HEK293 (cell line): ENCODE measurements around the gene CMTM4.

Experiments
- CTCF ChIA-PET: fragments of 350-600 bp; formaldehyde crosslinking; extraction: SDS; loops from one replicate; lab custom pipeline; 2021; ENCODE audit warnings: antibody characterized with exemption; lab: Yijun Ruan, JAX
- POLR2A ChIA-PET: fragments of 300-600 bp; formaldehyde crosslinking; extraction: SDS; loops from one replicate; lab custom pipeline; 2020; ENCODE audit warnings: antibody characterized with exemption, inconsistent platforms; lab: Yijun Ruan, JAX
- H3K27ac ChIP-seq: fragments of 200-500 bp; sonication (Bioruptor generic); 2 replicates; pipeline ENCODE4 v1.5.1; 2014; ENCODE audit warnings: low read depth, low read length, control low read depth, inconsistent platforms; ENCODE audit errors: extremely low read depth
- H3K36me3 ChIP-seq, 2 experiments: fragments of 200-500 bp in 1 of 2; sonication (Bioruptor generic) in 1 of 2; 1 replicate in 1 of 2; 2 replicates in 1 of 2; pipeline ENCODE4 v1.5.1; 2014 to 2017; ENCODE audit warnings: inconsistent platforms in 2 of 2, low read length in 2 of 2; ENCODE audit not compliant: control insufficient read depth in 2 of 2, insufficient read depth in 1 of 2
- H3K4me1 ChIP-seq: fragments of 200-500 bp; sonication (Bioruptor generic); 2 replicates; pipeline ENCODE4 v1.5.1; 2014; ENCODE audit warnings: mild to moderate bottlenecking, low read length, inconsistent platforms; ENCODE audit not compliant: control insufficient read depth, insufficient read depth
- H3K4me3 ChIP-seq: 2 replicates; pipeline ENCODE4 v1.5.1; 2011; ENCODE audit warnings: low read depth, mild to moderate bottlenecking, control low read depth, low read length, moderate library complexity
- H3K9me3 ChIP-seq: fragments of 200-500 bp; sonication (Bioruptor generic); 2 replicates; pipeline ENCODE4 v1.5.1; 2014; ENCODE audit warnings: low read depth, low read length, inconsistent platforms; ENCODE audit not compliant: control insufficient read depth, insufficient read depth
- CTCF ChIP-seq: fragments of 450-650 bp; formaldehyde crosslinking; IDR thresholded peaks from 2 replicates; pipeline ENCODE4 v1.5.1; 2016; ENCODE audit warnings: missing biosample characterization, missing genetic modification characterization
- KLF7 ChIP-seq: fragments of 450-650 bp; formaldehyde crosslinking; IDR thresholded peaks from 2 replicates; pipeline ENCODE4 v1.5.1; 2016; ENCODE audit warnings: missing biosample characterization, missing genetic modification characterization, borderline replicate concordance
- ZBTB17 ChIP-seq: fragments of 450-650 bp; formaldehyde crosslinking; IDR thresholded peaks from 2 replicates; pipeline ENCODE4 v1.5.1; 2016; ENCODE audit warnings: missing biosample characterization, missing genetic modification characterization
- ZFP3 ChIP-seq: fragments of 450-650 bp; formaldehyde crosslinking; IDR thresholded peaks from 2 replicates; pipeline ENCODE4 v1.5.1; 2016; ENCODE audit warnings: low read depth, missing biosample characterization, missing genetic modification characterization
- ZFP69B ChIP-seq: fragments of 450-650 bp; formaldehyde crosslinking; IDR thresholded peaks from 2 replicates; pipeline ENCODE4 v1.5.1; 2016; ENCODE audit warnings: missing biosample characterization, missing genetic modification characterization
- ZNF121 ChIP-seq: fragments of 450-650 bp; formaldehyde crosslinking; IDR thresholded peaks from 2 replicates; pipeline ENCODE4 v1.5.1; 2016; ENCODE audit warnings: missing biosample characterization, missing genetic modification characterization
- ZNF133 ChIP-seq: fragments of 450-650 bp; formaldehyde crosslinking; IDR thresholded peaks from 2 replicates; pipeline ENCODE4 v1.5.1; 2016; ENCODE audit warnings: missing biosample characterization, missing genetic modification characterization
- ZNF214 ChIP-seq: fragments of 450-650 bp; formaldehyde crosslinking; IDR thresholded peaks from 2 replicates; pipeline ENCODE4 v1.5.1; 2017; ENCODE audit warnings: missing biosample characterization, mild to moderate bottlenecking, missing genetic modification characterization, borderline replicate concordance
- ZNF221 ChIP-seq: fragments of 450-650 bp; formaldehyde crosslinking; IDR thresholded peaks from 2 replicates; pipeline ENCODE4 v1.5.1; 2017; ENCODE audit warnings: missing biosample characterization, missing genetic modification characterization, borderline replicate concordance
- ZNF248 ChIP-seq: fragments of 450-650 bp; formaldehyde crosslinking; IDR thresholded peaks from 2 replicates; pipeline ENCODE4 v1.5.1; 2017; ENCODE audit warnings: missing biosample characterization, missing genetic modification characterization
- ZNF501 ChIP-seq: fragments of 450-650 bp; formaldehyde crosslinking; IDR thresholded peaks from 2 replicates; pipeline ENCODE4 v1.5.1; 2016; ENCODE audit warnings: missing biosample characterization, missing genetic modification characterization
- ZNF544 ChIP-seq: fragments of 450-650 bp; formaldehyde crosslinking; IDR thresholded peaks from 2 replicates; pipeline ENCODE4 v1.5.0; 2017; ENCODE audit warnings: missing biosample characterization, missing genetic modification characterization
- ZNF571 ChIP-seq: fragments of 450-650 bp; formaldehyde crosslinking; IDR thresholded peaks from 2 replicates; pipeline ENCODE4 v1.5.0; 2017; ENCODE audit warnings: missing biosample characterization, missing genetic modification characterization
- ZNF701 ChIP-seq: fragments of 450-650 bp; formaldehyde crosslinking; IDR thresholded peaks from 2 replicates; pipeline ENCODE4 v1.5.1; 2016; ENCODE audit warnings: missing biosample characterization, missing genetic modification characterization
- TF ChIP-seq, protein P1 (sequence below): fragments of 450-650 bp; formaldehyde crosslinking; IDR thresholded peaks from 2 replicates; pipeline ENCODE4 v1.5.1; 2016; ENCODE audit warnings: missing biosample characterization, missing genetic modification characterization
- TF ChIP-seq, protein P2 (sequence below): fragments of 450-650 bp; formaldehyde crosslinking; IDR thresholded peaks from 2 replicates; pipeline ENCODE4 v1.5.1; 2016; ENCODE audit warnings: missing biosample characterization, missing genetic modification characterization, borderline replicate concordance
- TF ChIP-seq, protein P3 (sequence below): fragments of 450-650 bp; formaldehyde crosslinking; IDR thresholded peaks from 2 replicates; pipeline ENCODE4 v1.5.1; 2016; ENCODE audit warnings: missing biosample characterization, missing genetic modification characterization
- TF ChIP-seq, protein P4 (sequence below): fragments of 450-650 bp; formaldehyde crosslinking; IDR thresholded peaks from 2 replicates; pipeline ENCODE4 v1.5.1; 2016; ENCODE audit warnings: missing biosample characterization, missing genetic modification characterization

The CMTM4 gene

GRCh38 chr16:66681676-66682075 is 14.9 kb downstream of the CMTM4 start:
- POLR2A ChIA-PET = interaction anchor here (0.6 kb wide), 1 partner anchor 49 kb away, joined by 3 read pairs; no protein-coding TSS in a partner anchor
- H3K4me1 ChIP-seq = no peaks in the 10 kb centered on the region
- no peaks in the 10 kb centered on the region for H3K9me3 ChIP-seq
- H3K27ac ChIP-seq = no peak overlapping the region
- no peak overlapping the region for H3K4me3 ChIP-seq
- CTCF ChIA-PET = no interaction called here
- peaks cover 0 to 9% of the 10 kb centered on the region in 2 experiments; a peak in 2 of 3 replicates for H3K36me3 ChIP-seq
- TF ChIP-seq ZNF221 (tag by site-specific recombination) (no peak), ZNF571 (tag by site-specific recombination) (no peak), ZNF701 (tag by site-specific recombination) (no peak), ZBTB17 (tag by site-specific recombination) (no peak), ZNF121 (tag by site-specific recombination) (no peak), ZNF133 (tag by site-specific recombination) (no peak), ZNF248 (tag by site-specific recombination) (no peak), ZFP69B (tag by site-specific recombination) (no peak), KLF7 (no peak)
- TF ChIP-seq, protein P1, sequence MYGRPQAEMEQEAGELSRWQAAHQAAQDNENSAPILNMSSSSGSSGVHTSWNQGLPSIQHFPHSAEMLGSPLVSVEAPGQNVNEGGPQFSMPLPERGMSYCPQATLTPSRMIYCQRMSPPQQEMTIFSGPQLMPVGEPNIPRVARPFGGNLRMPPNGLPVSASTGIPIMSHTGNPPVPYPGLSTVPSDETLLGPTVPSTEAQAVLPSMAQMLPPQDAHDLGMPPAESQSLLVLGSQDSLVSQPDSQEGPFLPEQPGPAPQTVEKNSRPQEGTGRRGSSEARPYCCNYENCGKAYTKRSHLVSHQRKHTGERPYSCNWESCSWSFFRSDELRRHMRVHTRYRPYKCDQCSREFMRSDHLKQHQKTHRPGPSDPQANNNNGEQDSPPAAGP (tag by site-specific recombination) = no peak
- TF ChIP-seq, protein P2, sequence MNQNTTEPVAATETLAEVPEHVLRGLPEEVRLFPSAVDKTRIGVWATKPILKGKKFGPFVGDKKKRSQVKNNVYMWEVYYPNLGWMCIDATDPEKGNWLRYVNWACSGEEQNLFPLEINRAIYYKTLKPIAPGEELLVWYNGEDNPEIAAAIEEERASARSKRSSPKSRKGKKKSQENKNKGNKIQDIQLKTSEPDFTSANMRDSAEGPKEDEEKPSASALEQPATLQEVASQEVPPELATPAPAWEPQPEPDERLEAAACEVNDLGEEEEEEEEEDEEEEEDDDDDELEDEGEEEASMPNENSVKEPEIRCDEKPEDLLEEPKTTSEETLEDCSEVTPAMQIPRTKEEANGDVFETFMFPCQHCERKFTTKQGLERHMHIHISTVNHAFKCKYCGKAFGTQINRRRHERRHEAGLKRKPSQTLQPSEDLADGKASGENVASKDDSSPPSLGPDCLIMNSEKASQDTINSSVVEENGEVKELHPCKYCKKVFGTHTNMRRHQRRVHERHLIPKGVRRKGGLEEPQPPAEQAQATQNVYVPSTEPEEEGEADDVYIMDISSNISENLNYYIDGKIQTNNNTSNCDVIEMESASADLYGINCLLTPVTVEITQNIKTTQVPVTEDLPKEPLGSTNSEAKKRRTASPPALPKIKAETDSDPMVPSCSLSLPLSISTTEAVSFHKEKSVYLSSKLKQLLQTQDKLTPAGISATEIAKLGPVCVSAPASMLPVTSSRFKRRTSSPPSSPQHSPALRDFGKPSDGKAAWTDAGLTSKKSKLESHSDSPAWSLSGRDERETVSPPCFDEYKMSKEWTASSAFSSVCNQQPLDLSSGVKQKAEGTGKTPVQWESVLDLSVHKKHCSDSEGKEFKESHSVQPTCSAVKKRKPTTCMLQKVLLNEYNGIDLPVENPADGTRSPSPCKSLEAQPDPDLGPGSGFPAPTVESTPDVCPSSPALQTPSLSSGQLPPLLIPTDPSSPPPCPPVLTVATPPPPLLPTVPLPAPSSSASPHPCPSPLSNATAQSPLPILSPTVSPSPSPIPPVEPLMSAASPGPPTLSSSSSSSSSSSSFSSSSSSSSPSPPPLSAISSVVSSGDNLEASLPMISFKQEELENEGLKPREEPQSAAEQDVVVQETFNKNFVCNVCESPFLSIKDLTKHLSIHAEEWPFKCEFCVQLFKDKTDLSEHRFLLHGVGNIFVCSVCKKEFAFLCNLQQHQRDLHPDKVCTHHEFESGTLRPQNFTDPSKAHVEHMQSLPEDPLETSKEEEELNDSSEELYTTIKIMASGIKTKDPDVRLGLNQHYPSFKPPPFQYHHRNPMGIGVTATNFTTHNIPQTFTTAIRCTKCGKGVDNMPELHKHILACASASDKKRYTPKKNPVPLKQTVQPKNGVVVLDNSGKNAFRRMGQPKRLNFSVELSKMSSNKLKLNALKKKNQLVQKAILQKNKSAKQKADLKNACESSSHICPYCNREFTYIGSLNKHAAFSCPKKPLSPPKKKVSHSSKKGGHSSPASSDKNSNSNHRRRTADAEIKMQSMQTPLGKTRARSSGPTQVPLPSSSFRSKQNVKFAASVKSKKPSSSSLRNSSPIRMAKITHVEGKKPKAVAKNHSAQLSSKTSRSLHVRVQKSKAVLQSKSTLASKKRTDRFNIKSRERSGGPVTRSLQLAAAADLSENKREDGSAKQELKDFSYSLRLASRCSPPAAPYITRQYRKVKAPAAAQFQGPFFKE (tag by site-specific recombination) = no peak
- TF ChIP-seq, protein P3, sequence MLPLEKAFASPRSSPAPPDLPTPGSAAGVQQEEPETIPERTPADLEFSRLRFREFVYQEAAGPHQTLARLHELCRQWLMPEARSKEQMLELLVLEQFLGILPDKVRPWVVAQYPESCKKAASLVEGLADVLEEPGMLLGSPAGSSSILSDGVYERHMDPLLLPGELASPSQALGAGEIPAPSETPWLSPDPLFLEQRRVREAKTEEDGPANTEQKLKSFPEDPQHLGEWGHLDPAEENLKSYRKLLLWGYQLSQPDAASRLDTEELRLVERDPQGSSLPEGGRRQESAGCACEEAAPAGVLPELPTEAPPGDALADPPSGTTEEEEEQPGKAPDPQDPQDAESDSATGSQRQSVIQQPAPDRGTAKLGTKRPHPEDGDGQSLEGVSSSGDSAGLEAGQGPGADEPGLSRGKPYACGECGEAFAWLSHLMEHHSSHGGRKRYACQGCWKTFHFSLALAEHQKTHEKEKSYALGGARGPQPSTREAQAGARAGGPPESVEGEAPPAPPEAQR (tag by site-specific recombination) = no peak

- CTCF ChIA-PET = no interaction called here
- Histone ChIP-seq H3K4me1 (no peaks in the 10 kb centered on the region; the same call in 1 of the 2 replicates), H3K36me3 (peaks cover 0 to 17% of the 10 kb centered on the region in 2 experiments; a peak in 2 of 3 replicates), H3K4me3 (no peak overlapping the region), H3K9me3 (no peaks in the 10 kb centered on the region), H3K27ac (no peak overlapping the region)
- POLR2A ChIA-PET = no interaction called here
- TF ChIP-seq ZFP3 (tag by site-specific recombination) (no peak), ZNF544 (tag by site-specific recombination) (no peak), ZNF501 (tag by site-specific recombination) (no peak), ZNF214 (tag by site-specific recombination) (no peak), CTCF (tag by site-specific recombination) (no peak)
- TF ChIP-seq, protein P4, sequence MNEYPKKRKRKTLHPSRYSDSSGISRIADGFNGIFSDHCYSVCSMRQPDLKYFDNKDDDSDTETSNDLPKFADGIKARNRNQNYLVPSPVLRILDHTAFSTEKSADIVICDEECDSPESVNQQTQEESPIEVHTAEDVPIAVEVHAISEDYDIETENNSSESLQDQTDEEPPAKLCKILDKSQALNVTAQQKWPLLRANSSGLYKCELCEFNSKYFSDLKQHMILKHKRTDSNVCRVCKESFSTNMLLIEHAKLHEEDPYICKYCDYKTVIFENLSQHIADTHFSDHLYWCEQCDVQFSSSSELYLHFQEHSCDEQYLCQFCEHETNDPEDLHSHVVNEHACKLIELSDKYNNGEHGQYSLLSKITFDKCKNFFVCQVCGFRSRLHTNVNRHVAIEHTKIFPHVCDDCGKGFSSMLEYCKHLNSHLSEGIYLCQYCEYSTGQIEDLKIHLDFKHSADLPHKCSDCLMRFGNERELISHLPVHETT (tag by site-specific recombination) = no peak
Measured at GRCh38 chr16:66678337-66678736, 18.2 kb downstream of the CMTM4 start.
